HT1080 (cell line): ENCODE data around the gene ARPP19. TPM values are rescaled to one million over a fixed set of nuclear protein-coding genes. Genes with fewer than 3 reads are reported as not detected.
"Not testable (repeated sequence)": the region's sequence is repeated elsewhere in the genome, so short reads cannot be mapped to it uniquely, and the experiment has no call there.

ENCODE experiments used
- DNase-seq: peaks from one replicate; pipeline ENCODE4 v3.0.0-alpha.2; 2015; ENCODE audit warnings: low read depth
- polyA plus RNA-seq, 2 experiments: library from polyadenylated mRNA; depleted of rRNA; stranded (reverse); fragments of >200 nt; gene quantifications; 2 replicates each; pipeline ENCODE4 v1.2.3, GENCODE V29; 2015
- total RNA-seq: library from RNA; depleted of rRNA; stranded (reverse); fragments of >200 nt; shearing (Covaris generic); gene quantifications from 2 replicates; pipeline ENCODE4 v1.2.3, GENCODE V29; 2014; rRNA removed

The ARPP19 gene, protein sequence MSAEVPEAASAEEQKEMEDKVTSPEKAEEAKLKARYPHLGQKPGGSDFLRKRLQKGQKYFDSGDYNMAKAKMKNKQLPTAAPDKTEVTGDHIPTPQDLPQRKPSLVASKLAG
- 94.2 and 127 TPM in 2 replicates for total RNA-seq
- polyA plus RNA-seq (2015; cell fraction: cytosol; rRNA removed), result 112 and 144 TPM in 2 replicates
- 56.4 and 63.5 TPM in 2 replicates for polyA plus RNA-seq (2015; cell fraction: nucleus; rRNA removed)

DNA sequence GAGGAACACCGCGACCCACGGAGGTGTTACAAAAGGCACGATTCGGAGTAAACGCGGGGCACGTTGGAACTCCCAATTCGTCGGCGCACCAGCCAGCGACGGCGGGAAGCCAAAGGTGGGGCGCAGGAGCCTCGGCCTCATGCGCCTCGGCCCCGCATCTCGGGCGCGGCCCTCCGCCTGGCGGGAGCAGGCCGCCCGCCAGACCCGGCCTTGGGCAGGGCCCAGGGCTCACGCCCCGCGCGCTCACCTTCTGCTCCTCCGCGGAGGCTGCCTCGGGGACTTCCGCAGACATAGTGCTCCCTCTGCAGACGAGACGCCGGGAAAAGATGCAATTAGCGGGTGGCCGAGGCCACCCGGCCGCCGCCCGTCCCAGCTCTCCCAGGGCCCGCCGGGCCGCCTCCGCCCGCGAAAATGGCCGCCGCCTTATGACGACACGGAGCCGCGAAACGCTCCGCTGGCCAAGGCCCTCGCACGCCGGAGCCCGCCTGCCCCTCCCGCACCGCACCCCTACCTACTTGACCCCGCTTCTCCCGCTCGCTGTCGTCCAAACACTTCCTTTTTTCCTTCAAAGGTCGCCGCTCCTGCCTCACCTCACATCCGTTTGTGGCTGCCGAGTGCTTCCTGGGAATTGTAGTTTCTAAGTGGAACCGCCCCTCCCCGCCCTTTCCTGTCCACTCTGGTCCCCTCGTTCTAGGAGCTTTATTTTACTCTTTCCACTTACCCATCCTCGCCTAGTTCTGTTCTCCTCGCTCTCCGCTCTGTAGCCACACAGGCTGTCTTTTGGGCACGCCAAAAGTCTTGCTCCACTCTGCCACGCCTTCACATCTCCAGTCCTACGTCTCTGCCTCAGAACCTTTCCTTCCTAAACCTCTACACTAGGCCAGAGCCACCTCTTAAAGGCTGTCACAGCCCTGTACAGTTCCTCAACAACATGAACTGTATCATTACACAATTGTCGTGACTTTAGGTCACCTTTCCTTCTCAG, at the start of gene ARPP19:
Gene ARPP19, minus strand, starts transcription at position 430 of the 985 bp plus-strand sequence. Its CDS starts 138 bp downstream, at position 292.
- peak; percentile 96 for DNase-seq

DNA sequence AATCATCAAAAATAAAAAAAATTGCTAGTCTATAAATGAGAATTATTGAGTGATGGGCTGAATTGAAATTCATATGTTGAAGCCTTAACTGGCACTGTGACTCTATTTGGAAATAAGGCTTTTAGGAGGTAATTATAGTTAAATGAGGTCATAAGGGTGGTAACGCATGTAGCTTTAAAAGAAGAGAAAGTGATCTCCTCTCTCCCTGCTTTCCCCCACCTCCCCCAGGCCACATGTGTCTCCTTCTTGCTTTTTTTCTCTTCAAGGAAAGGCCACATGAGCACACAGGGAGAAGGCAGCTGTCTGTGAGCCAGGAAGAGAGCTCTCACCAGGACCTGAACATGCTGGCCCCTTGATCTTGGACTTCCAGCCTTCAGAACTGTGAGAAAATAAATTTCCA, 48.2 kb upstream of the ARPP19 start:
- no peak for DNase-seq

DNA sequence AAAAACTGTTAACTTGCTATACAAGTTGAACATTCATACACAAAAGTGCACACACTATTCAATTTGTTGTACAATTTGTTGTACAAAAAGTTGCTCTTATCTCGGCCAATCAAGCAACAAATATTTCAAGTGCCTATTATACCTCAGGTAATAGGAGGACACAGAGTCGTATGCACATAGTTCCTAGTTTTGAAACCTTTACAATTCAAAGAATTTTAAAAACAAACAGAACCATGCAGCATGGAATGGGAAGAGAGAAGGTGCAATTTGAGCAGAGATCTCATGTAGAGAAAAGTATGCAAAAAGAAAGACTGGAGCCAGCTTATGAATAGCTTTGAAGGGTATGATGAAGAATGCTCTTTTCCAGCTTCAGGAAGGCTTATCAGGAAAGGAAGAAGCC, 46.5 kb upstream of the ARPP19 start:
- no peak for DNase-seq

DNA sequence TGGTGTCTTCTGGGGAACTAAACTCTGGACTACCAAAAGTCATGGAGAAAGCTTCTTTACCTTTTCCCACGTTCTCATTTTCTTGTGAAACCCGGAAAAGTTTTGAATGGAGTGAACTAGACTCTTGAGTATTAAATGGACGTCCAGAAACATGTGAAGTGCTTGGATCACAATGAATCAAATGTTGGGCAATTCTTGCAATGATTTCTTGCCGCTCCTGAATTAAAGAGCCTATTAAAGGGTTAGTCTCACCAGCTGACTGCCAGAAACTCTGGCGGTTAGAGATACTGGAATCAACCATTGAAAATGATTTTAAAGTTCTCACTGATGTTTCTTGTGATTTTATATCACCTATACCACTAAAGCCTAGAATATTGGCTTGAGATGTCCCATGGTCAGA, 40.8 kb upstream of the ARPP19 start:
- DNase-seq, result no peak

DNA sequence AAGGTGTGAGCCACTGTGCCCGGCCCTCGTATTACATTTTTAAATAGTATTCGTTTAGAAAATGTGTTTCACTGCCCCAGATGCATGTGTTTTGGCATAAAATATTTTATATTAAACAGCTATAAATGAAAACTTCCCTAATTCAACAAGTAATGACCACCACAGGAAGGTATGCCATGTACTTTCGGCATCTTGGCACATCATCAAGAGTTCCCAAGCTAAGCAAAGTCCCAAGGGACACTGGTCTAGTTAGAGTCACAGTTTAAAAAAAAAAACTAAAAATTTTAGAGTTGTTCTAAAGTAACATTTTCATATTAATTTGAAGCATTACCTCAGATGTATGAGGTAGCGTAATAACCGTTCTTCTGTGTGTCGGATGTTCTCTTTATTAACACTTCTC, 15.6 kb upstream of the ARPP19 start:
- DNase-seq, result no peak

DNA sequence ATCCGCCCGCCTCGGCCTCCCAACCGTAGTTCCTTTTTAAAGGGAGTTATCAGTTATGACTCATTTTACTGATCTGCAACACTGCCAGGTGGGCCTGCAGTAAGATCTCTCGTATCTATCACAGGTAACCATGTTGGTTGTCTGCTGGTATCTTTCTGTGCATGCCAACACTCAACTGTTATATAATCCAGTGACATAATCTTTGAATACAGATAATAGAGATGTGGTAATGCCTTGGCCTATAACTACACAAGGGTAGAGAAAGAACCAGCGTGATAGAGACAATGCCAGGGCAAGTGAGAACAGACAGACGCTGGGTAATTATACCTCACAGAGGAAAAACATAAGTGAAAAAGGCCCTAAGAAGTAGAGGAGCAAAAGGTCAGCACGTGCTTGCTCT, 11.0 kb upstream of the ARPP19 start:
- no peak for DNase-seq

DNA sequence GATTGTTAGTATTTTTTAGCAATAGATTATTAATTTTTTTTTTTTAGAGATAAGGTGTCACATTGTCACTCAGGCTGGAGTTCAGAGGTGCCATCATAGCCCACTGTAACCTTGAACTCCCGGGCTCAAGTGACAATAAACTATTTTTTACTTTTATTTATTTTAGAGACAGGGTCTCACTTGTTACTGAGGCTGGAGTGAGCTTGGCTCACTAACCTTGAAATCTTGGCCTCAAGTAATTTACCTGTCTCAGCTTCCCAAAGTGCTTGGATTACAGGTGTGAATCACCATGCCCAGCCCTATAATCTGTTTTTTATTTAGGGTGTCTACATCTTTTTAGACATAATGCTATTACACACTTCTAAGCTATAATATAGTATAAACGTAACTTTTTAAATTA, 7.9 kb upstream of the ARPP19 start:
- no peak for DNase-seq

DNA sequence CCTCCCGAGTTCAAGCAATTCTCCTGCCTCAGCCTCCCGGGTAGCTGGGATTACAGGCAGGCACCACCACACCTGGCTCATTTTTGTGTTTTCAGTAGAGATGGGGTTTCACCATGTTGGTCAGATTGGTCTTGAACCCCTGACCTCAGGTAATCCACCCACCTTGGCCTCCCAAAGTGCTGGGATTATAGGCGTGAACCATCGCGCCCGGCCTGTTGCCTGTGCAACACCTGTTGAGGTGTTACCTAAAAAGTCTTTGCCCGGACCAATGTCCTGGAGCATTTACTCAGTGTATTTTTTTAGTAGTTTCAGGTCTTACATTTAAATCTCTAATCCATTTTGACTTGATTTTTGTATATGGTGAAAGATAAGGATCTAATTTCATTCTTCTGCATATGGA, 6.7 kb upstream of the ARPP19 start:
- DNase-seq, result not testable (repeated sequence)

DNA sequence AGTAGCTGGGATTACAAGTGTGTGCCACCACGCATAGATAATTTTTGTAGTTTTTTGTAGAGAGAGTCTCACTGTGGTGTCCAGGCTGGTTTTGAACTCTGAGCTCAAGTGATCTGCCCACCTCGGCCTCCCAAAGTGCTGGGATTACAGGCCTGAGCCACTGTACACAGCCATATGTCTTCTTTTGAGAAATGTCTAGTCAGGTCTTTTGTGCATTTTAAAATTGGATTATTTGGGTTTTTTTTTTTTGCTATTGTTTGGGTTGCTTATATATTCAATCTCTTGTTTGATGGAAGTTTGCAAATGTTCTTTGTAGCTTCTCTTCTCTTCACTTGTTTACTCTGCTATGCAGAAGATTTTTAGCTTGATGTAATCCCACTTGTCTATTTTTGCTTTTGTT, 6.2 kb upstream of the ARPP19 start:
- no peak for DNase-seq

DNA sequence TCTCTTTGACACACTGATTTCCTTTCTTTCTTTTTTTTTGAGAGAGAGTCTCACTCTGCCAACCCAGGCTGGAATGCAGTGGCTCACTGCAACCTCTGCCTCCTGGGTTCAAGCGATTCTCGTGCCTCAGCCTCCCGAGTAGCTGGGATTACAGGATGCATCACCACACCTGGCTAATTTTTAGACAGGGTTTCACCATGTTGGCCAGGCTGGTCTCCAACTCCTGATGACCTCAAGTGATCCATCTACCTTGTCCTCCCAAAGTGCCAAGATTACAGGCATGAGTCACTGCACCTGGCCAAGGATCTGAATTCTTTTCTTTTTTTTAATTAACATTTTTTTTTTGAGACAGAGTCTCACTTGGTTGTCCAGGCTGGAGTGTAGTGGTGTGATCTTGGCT, 5.8 kb upstream of the ARPP19 start:
- not testable (repeated sequence) for DNase-seq

DNA sequence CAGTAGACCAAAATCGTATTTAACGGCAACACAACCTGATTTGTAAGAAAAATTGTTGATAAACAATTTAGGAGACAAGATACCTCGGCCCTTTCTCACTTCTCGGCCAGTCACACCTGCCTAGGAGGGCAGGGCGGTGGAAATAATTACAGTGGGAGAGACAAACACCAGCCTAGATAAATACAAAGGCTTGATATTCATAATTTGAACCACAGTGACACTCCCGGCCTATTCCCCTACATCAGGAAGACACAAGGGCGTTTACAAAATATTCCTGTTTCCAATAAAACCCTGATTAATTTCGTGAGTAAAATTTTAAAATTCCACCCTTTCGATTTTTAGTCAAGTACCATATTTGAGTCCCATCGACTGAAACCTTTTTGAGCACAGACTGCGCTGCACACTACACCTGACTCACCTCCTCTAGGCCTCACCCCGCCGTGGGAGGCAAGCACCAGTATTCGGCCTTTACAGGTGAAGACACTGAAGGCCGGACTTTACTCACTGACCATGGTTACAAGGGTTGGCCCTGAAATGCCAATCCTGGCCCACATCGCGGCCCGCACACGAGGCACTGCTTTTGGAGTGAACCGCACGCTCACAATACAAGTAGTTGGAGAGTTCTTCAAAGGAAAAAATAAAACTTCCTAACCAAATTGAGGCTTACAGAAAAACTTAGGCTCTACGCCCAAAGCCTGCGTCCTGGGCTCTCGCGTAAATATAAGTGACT, 794 bp downstream of the ARPP19 start:
- peak; percentile 23 for DNase-seq

DNA sequence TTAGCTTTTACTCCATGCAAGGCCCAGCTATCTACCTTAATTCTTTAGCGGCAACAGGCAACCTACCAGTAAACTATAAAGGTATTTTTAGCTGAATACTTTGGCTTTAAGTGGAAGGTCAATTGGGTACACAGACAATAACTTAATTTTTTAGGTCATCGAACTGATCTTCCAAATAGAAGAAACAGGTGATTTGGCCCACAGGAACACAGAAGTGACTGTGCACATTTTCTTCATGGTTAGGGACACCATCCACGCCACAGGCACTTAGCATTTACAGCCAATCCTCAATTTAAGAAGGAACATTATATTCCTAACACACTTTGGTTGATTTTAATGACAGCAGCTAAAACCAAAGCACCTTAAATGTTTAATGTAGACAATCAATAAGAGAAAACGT, 1.9 kb downstream of the ARPP19 start:
- no peak for DNase-seq

DNA sequence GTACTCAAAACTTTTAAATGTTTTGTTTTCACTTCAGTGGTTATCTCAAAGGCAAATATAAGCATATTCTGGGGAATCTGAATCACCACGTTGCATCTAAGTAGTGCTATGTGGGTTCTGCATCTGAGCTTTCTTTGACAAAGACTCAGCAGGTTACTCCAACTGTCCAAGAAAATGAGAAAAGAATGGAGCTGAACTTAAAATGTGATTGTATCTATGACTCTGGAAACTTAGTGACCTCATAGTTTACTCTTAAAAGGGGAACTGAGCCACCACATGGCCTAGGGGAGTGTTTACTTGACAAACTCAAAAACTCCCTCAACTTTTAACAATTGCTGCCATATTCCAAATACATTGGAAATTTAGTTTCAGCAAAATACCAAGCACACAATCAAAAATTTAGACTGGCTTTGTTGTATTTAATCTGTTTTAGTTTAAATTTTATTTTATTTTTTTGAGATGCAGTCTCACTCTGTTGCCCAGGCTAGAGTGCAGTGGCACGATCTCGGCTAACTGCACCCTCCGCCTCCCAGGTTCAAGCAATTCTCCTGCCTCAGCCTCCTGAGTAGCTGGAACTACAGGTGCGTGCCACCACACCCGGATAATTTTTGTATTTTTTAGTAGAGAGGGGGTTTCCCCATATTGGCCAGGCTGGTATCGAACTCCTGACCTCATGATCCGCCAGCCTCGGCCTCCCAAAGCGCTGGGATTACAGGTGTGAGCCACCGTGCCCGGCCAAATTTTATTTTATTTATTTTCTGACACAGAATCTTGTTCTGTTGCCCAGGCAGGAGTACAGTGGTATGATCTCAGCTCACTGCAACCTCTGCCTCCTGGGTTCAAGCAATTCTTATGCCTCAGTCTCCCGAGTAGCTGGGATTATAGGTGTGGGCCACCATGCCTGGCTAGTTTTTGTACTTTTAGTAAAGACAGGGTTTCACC, 3.1 kb downstream of the ARPP19 start:
- DNase-seq, result not testable (repeated sequence)

DNA sequence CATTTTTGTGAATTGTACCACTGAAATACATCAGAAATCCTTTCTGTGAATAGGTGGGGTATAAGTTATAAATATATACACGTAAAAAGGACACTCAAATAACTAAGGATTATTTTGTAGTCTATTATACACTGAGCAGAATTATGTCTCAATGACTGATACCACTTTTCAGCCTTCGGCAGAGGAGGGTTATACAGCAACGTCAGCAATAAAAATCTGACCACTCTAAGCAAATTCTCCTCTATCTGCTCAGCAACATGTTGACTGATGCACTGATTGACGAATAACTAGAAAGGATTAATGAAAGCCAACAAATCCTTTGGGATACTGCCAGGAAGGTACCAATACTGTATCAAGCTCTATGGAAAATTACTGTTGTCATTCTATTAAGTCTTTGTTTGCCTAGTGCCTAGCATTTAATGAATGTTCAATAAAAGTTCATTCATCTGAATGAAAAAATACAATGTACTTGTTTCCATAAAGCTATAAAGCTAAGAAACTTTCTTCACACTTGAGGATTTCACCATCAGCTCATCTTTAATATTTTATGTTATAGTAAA, 5.2 kb downstream of the ARPP19 start:
- no peak for DNase-seq

DNA sequence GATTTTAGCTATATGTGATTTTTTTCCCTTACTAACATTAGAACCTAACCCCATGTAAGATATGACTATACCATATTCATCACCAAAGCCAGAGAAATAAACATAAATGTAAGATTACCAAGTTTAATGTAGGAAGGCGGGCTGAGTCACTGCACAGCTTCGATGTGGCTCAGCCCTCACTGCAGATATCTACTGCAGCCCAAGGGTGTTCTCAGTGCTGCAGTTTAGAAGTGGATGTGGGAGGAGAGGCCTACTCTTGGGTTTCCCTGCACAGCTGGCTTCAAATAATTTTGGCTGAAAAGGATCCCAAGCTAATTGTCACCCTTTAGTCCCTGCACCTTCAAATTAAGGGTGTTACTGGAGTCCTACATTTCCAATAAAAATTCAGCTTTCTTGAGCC, 9.3 kb downstream of the ARPP19 start:
- DNase-seq, result no peak

DNA sequence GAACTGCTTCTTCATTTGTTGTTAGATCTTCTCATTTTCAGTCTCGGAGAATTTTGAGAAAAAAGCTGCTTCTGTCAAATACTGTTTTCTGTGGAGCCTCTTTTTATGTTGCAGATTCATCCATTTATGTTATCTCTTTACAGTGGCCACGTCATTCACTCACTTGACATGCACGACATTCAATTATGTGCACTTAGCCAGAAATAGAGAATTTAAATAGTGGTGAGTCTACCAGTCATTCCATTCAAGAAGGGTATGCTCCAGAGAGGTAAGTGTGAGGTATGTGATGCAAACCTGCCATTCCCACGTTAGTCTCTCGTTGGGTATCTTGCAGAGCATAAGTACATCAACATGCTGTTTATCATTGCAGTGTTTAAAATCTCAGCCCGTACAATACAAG, 9.8 kb downstream of the ARPP19 start:
- DNase-seq, result no peak

DNA sequence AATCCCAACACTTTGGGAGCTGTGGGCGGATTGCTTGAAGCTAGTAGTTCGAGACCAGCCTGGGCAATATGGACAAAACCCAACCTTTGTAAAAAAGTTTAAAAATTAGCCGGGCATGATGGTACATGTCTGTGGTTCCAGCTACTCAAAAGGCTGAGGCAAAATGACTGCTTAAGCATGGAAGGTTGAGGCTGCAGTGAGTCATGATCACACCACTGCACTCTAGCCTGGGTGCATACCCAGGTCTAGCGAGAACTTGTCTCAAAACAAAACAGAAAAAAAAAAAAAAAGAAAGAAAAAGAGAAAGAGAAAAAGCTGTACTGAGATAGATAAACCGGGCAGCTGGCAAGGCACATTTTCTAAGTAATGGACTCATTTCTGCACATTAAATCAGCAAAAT, 10.6 kb downstream of the ARPP19 start:
- DNase-seq, result peak; percentile 76

DNA sequence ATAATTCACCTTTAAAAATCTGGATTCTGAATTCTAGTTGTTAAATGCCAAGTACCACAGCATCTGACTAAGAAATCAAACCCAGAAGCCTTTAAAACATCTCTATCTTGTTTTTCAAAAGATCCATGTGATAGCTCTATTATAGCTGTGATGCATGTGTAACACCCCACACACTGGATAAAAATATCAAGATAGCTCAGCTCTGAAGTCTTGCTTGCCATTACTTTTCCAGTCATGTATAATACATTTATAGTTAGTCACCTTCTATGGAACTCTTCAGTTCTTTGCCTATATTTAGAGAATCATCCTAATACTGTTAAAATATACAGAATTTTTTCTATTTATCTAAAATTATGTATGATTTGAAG, 11.6 kb downstream of the ARPP19 start:
- DNase-seq, result no peak

DNA sequence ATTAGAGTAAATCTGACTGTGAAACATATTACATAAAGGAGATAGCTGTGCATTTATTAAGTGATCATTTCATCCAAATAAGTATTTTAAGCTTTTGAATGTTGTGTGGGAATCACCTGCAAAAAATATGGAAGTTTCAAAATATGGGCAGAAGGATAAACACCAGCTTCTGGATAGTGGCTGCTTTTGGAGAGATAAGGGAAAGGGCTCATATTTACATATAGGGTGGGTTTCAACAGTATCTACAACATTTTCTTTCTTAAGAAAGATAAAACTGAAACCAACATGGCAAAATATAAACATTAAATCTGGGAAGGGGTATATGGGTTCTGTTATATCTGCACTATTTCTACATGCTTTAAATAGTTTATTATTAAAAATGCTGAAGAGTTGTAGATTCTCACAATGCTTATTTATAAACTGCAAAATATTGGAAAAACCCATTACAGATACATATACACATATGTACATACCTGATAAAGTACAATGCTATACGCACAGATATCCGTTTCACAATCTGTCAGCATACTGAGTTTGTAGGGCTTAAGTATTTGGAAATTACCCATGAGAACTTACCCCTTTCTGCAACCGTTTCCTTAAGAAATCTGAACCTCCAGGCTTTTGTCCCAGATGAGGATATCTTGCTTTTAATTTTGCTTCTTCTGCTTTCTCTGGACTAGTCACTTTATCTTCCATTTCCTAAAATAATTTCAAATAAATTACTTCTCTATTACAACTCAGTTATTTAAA, 12.1 kb downstream of the ARPP19 start:
- DNase-seq, result no peak

DNA sequence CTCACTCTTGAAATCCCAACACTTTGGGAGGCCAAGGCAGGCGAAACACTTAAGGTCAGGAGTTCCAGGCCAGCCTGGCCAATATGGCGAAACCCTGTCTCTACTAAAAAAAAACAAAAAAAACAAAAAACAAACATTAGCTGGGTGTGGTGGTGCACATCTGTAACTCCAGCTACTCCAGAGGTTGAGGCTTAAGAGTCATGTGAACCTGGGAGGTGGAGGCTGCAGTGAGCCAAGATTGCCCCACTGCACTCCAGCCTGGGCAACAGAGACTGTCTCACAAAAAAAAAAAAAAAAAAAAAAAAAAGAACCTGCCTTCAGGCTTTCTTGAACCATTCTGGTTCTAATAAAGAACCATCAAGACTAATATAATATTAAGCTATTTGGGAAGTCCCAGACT, 16.5 kb downstream of the ARPP19 start:
- no peak for DNase-seq
